ENCODE results near the gene LRFN2.

Gene LRFN2

GRCh38 chr6:40441150-40441549 is 146.0 kb downstream of the LRFN2 start:
- Histone ChIP-seq H3K9me3 (ENCODE audit: control insufficient read depth, low read length) (no peaks in the 10 kb centered on the region), H3K27ac (ENCODE audit: low read depth, low read length, severe bottlenecking) (no peak overlapping the region), H3K4me3 (ENCODE audit: extremely low read depth, insufficient read depth, low read length, poor library complexity, severe bottlenecking) (no peak overlapping the region), H3K4me1 (ENCODE audit: control insufficient read depth, insufficient read depth, low read length, poor library complexity, severe bottlenecking) (no peaks in the 10 kb centered on the region), H3K36me3 (ENCODE audit: control insufficient read depth, insufficient read depth, low read length) (no peaks in the 10 kb centered on the region)
- 87 to 91% methylated on average over 12 of the region's 12 CpGs for WGBS, 2 experiments (ENCODE audit: insufficient coverage in 2 of 2)

- no peaks in the 10 kb centered on the region for H3K4me1 ChIP-seq (ENCODE audit: control insufficient read depth, insufficient read depth, low read length, poor library complexity, severe bottlenecking)
- no peak overlapping the region for H3K4me3 ChIP-seq (ENCODE audit: extremely low read depth, insufficient read depth, low read length, poor library complexity, severe bottlenecking)
- H3K9me3 ChIP-seq (ENCODE audit: control insufficient read depth, low read length): no peaks in the 10 kb centered on the region
- 92 to 98% methylated on average over 2 to 5 of the region's 6 CpGs for WGBS, 2 experiments (ENCODE audit: insufficient coverage in 2 of 2)
- no peaks in the 10 kb centered on the region for H3K36me3 ChIP-seq (ENCODE audit: control insufficient read depth, insufficient read depth, low read length)
- H3K27ac ChIP-seq (ENCODE audit: low read depth, low read length, severe bottlenecking): no peak overlapping the region
These were observed 147.1 kb downstream of the LRFN2 start for GRCh38 chr6:40440053-40440452.

GRCh38 chr6:40439026-40439800 is 148.0 kb downstream of the LRFN2 start:
- WGBS, 2 experiments (ENCODE audit: insufficient coverage in 2 of 2): 83 to 95% methylated on average over 4 to 5 of the region's 7 CpGs
- H3K9me3 ChIP-seq (ENCODE audit: control insufficient read depth, low read length): no peaks in the 10 kb centered on the region
- H3K27ac ChIP-seq (ENCODE audit: low read depth, low read length, severe bottlenecking): no peak overlapping the region
- no peaks in the 10 kb centered on the region for H3K36me3 ChIP-seq (ENCODE audit: control insufficient read depth, insufficient read depth, low read length)
- no peaks in the 10 kb centered on the region for H3K4me1 ChIP-seq (ENCODE audit: control insufficient read depth, insufficient read depth, low read length, poor library complexity, severe bottlenecking)
- H3K4me3 ChIP-seq (ENCODE audit: extremely low read depth, insufficient read depth, low read length, poor library complexity, severe bottlenecking): no peak overlapping the region

GRCh38 chr6:40438246-40438887 is 148.8 kb downstream of the LRFN2 start:
- WGBS, 2 experiments (ENCODE audit: insufficient coverage in 2 of 2): 80 to 89% methylated on average over 2 to 3 of the region's 6 CpGs
- Histone ChIP-seq H3K4me1 (ENCODE audit: control insufficient read depth, insufficient read depth, low read length, poor library complexity, severe bottlenecking) (no peaks in the 10 kb centered on the region), H3K4me3 (ENCODE audit: extremely low read depth, insufficient read depth, low read length, poor library complexity, severe bottlenecking) (no peak overlapping the region), H3K36me3 (ENCODE audit: control insufficient read depth, insufficient read depth, low read length) (no peaks in the 10 kb centered on the region), H3K27ac (ENCODE audit: low read depth, low read length, severe bottlenecking) (no peak overlapping the region), H3K9me3 (ENCODE audit: control insufficient read depth, low read length) (no peaks in the 10 kb centered on the region)

- no peaks in the 10 kb centered on the region for H3K4me1 ChIP-seq (ENCODE audit: control insufficient read depth, insufficient read depth, low read length, poor library complexity, severe bottlenecking)
- H3K36me3 ChIP-seq (ENCODE audit: control insufficient read depth, insufficient read depth, low read length): no peaks in the 10 kb centered on the region
- H3K9me3 ChIP-seq (ENCODE audit: control insufficient read depth, low read length): no peaks in the 10 kb centered on the region
- no peak overlapping the region for H3K4me3 ChIP-seq (ENCODE audit: extremely low read depth, insufficient read depth, low read length, poor library complexity, severe bottlenecking)
- H3K27ac ChIP-seq (ENCODE audit: low read depth, low read length, severe bottlenecking): no peak overlapping the region
- WGBS, 2 experiments (ENCODE audit: insufficient coverage in 2 of 2): 91 to 100% methylated on average over 1 of the region's 2 CpGs
These were observed 149.5 kb downstream of the LRFN2 start for GRCh38 chr6:40437631-40438030.

- Histone ChIP-seq H3K9me3 (ENCODE audit: control insufficient read depth, low read length) (no peaks in the 10 kb centered on the region), H3K36me3 (ENCODE audit: control insufficient read depth, insufficient read depth, low read length) (no peaks in the 10 kb centered on the region), H3K4me3 (ENCODE audit: extremely low read depth, insufficient read depth, low read length, poor library complexity, severe bottlenecking) (no peak overlapping the region), H3K27ac (ENCODE audit: low read depth, low read length, severe bottlenecking) (no peak overlapping the region), H3K4me1 (ENCODE audit: control insufficient read depth, insufficient read depth, low read length, poor library complexity, severe bottlenecking) (no peaks in the 10 kb centered on the region)
- 91 to 93% methylated on average over 4 to 5 of the region's 8 CpGs for WGBS, 2 experiments (ENCODE audit: insufficient coverage in 2 of 2)
These were observed 150.2 kb downstream of the LRFN2 start for GRCh38 chr6:40436685-40437604.

- 85 to 86% methylated on average over 6 of the region's 6 CpGs for WGBS, 2 experiments (ENCODE audit: insufficient coverage in 2 of 2)
- H3K4me1 ChIP-seq (ENCODE audit: control insufficient read depth, insufficient read depth, low read length, poor library complexity, severe bottlenecking): no peaks in the 10 kb centered on the region
- no peak overlapping the region for H3K27ac ChIP-seq (ENCODE audit: low read depth, low read length, severe bottlenecking)
- H3K4me3 ChIP-seq (ENCODE audit: extremely low read depth, insufficient read depth, low read length, poor library complexity, severe bottlenecking): no peak overlapping the region
- no peaks in the 10 kb centered on the region for H3K36me3 ChIP-seq (ENCODE audit: control insufficient read depth, insufficient read depth, low read length)
- H3K9me3 ChIP-seq (ENCODE audit: control insufficient read depth, low read length): no peaks in the 10 kb centered on the region
These were observed 154.2 kb downstream of the LRFN2 start for GRCh38 chr6:40432982-40433381.

GRCh38 chr6:40431706-40432105 is 155.5 kb downstream of the LRFN2 start:
- H3K36me3 ChIP-seq (ENCODE audit: control insufficient read depth, insufficient read depth, low read length): no peaks in the 10 kb centered on the region
- no peak overlapping the region for H3K4me3 ChIP-seq (ENCODE audit: extremely low read depth, insufficient read depth, low read length, poor library complexity, severe bottlenecking)
- no peak overlapping the region for H3K27ac ChIP-seq (ENCODE audit: low read depth, low read length, severe bottlenecking)
- no peaks in the 10 kb centered on the region for H3K9me3 ChIP-seq (ENCODE audit: control insufficient read depth, low read length)
- no peaks in the 10 kb centered on the region for H3K4me1 ChIP-seq (ENCODE audit: control insufficient read depth, insufficient read depth, low read length, poor library complexity, severe bottlenecking)
- WGBS, 2 experiments (ENCODE audit: insufficient coverage in 2 of 2): 91 to 97% methylated on average over 5 to 9 of the region's 12 CpGs

GRCh38 chr6:40427196-40427595 is 160.0 kb downstream of the LRFN2 start:
- H3K27ac ChIP-seq (ENCODE audit: low read depth, low read length, severe bottlenecking): no peak overlapping the region
- WGBS, 2 experiments (ENCODE audit: insufficient coverage in 2 of 2): 92 to 100% methylated on average over 2 to 3 of the region's 3 CpGs
- no peaks in the 10 kb centered on the region for H3K4me1 ChIP-seq (ENCODE audit: control insufficient read depth, insufficient read depth, low read length, poor library complexity, severe bottlenecking)
- no peaks in the 10 kb centered on the region for H3K36me3 ChIP-seq (ENCODE audit: control insufficient read depth, insufficient read depth, low read length)
- no peaks in the 10 kb centered on the region for H3K9me3 ChIP-seq (ENCODE audit: control insufficient read depth, low read length)
- no peak overlapping the region for H3K4me3 ChIP-seq (ENCODE audit: extremely low read depth, insufficient read depth, low read length, poor library complexity, severe bottlenecking)

GRCh38 chr6:40426346-40427066 is 160.7 kb downstream of the LRFN2 start:
- 89 to 94% methylated on average over 6 to 7 of the region's 7 CpGs for WGBS, 2 experiments (ENCODE audit: insufficient coverage in 2 of 2)
- no peak overlapping the region for H3K27ac ChIP-seq (ENCODE audit: low read depth, low read length, severe bottlenecking)
- no peak overlapping the region for H3K4me3 ChIP-seq (ENCODE audit: extremely low read depth, insufficient read depth, low read length, poor library complexity, severe bottlenecking)
- no peaks in the 10 kb centered on the region for H3K36me3 ChIP-seq (ENCODE audit: control insufficient read depth, insufficient read depth, low read length)
- H3K4me1 ChIP-seq (ENCODE audit: control insufficient read depth, insufficient read depth, low read length, poor library complexity, severe bottlenecking): no peaks in the 10 kb centered on the region
- no peaks in the 10 kb centered on the region for H3K9me3 ChIP-seq (ENCODE audit: control insufficient read depth, low read length)
